Globus pallidus (tissue), 1 donor: ENCODE measurements around the gene EHMT2.
"Not testable (repeated sequence)": the region's sequence is repeated elsewhere in the genome, so short reads cannot be mapped to it uniquely, and the experiment has no call there.

Experiments used
- DNase-seq: peaks from one replicate; pipeline ENCODE4 v3.0.0-alpha.2; 2015; ENCODE audit warnings: low spot score

EHMT2 gene

DNA sequence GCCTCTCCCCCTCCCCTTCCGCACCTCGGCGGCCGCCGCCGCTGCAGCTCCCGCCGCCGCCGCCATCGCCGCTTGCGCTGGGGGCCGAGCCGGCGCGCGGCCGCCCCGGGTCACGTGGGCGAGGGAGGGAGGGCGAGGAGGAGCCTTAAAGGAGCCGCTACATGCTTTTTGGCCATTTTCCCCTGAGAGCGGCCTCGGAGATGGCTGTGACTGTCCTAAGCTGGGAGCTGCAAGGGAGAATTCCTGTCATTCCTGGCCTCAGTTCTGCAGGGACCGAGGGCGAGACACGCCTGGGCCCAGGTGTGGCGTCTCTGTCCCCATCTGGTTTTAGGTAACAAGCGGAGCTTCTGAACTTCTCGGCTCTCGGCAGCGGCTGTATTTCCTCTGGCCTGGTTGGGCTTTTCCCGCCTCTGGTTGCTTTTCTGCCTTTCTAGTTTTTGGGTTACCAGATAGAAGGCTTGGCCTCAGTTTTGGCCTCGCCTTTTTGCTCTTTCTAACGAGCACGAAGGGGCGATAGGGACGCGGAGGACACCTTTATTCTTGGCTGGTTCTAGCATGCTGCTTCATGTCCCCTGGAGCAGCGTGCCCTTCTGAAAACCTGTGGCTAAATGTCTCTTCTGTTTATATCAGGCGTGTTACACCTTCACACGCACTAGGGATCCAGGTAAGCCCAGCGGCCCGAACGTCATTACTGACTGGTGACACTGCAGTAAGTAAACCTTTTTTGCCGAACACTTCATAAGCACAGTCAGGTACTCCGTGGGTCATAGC lies at the start of gene EHMT2:
TSS of gene EHMT2 (minus strand) at position 87 of the 771 bp plus-strand sequence. CDS start at position 66, 21 bp downstream.
- DNase-seq, result peak; percentile 90

DNA sequence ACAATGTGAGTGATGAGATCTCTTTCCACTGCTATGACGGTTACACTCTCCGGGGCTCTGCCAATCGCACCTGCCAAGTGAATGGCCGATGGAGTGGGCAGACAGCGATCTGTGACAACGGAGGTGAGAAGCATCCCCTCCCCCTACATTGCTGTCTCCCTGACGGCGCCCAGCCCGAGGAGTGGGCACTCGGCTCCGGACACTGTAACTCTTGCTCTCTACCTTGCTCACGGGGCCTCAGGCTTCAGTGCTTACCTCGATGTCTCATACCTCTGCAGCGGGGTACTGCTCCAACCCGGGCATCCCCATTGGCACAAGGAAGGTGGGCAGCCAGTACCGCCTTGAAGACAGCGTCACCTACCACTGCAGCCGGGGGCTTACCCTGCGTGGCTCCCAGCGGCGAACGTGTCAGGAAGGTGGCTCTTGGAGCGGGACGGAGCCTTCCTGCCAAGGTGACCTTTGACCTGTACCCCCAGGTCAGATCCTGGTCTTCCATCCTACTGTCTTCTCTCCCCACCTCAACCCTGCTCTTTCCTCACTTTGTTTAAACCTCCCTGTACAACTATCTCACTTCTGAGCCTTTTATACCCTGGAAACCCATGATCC lies 49.7 kb upstream of the EHMT2 start:
- DNase-seq, result no peak

DNA sequence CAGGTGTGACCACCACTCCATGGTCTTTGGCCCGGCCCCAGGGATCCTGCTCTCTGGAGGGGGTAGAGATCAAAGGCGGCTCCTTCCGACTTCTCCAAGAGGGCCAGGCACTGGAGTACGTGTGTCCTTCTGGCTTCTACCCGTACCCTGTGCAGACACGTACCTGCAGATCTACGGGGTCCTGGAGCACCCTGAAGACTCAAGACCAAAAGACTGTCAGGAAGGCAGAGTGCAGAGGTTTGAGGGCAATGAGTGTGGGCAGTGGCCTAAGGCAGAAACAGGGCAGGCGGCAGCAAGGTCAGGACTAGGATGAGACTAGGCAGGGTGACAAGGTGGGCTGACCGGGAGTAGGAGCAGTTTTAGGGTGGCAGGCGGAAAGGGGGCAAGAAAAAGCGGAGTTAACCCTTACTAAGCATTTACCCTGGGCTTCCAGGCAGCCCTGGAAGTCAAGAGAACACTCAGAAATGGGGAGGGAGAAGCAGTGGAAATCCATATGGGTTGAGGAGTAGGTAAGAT lies 48.9 kb upstream of the EHMT2 start:
- no peak for DNase-seq

DNA sequence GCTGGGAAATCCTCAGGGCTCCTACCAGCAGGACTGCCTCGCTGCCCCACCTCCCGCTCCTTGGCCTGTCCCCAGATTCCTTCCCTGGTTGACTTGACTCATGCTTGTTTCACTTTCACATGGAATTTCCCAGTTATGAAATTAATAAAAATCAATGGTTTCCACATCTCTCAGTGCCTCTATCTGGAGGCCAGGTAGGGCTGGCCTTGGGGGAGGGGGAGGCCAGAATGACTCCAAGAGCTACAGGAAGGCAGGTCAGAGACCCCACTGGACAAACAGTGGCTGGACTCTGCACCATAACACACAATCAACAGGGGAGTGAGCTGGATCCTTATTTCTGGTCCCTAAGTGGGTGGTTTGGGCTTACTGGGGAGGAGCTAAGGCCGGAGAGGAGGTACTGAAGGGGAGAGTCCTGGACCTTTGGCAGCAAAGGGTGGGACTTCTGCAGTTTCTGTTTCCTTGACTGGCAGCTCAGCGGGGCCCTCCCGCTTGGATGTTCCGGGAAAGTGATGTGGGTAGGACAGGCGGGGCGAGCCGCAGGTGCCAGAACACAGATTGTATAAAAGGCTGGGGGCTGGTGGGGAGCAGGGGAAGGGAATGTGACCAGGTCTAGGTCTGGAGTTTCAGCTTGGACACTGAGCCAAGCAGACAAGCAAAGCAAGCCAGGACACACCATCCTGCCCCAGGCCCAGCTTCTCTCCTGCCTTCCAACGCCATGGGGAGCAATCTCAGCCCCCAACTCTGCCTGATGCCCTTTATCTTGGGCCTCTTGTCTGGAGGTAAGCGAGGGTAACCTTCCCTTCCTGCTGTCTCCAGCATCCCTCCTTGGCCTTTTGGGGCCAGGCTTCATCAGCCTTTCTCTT lies 48.2 kb upstream of the EHMT2 start, which contains the start of gene CFB:
TSS of gene CFB (plus strand) at position 589 of the 863 bp plus-strand sequence. CDS start at position 716, 127 bp downstream.
- DNase-seq, result no peak

DNA sequence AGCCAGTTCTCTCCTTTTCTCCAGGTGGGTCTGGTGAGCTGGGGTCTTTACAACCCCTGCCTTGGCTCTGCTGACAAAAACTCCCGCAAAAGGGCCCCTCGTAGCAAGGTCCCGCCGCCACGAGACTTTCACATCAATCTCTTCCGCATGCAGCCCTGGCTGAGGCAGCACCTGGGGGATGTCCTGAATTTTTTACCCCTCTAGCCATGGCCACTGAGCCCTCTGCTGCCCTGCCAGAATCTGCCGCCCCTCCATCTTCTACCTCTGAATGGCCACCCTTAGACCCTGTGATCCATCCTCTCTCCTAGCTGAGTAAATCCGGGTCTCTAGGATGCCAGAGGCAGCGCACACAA lies 47.6 kb upstream of the EHMT2 start:
- no peak for DNase-seq

DNA sequence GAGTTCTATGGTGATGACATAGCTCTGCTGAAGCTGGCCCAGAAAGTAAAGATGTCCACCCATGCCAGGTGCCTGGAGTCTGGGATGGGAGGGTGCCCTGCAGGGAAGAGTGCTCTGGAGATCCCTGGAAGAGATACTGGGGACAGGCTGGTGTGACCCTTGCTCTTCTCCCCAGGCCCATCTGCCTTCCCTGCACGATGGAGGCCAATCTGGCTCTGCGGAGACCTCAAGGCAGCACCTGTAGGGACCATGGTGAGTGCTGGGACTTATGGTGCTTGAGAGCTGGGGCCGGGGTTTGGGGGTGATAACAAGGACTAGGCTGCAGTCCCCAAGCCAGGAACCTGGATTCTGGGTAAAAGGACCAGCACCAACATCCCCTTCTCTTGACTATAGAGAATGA lies 46.2 kb upstream of the EHMT2 start:
- DNase-seq, result no peak

DNA sequence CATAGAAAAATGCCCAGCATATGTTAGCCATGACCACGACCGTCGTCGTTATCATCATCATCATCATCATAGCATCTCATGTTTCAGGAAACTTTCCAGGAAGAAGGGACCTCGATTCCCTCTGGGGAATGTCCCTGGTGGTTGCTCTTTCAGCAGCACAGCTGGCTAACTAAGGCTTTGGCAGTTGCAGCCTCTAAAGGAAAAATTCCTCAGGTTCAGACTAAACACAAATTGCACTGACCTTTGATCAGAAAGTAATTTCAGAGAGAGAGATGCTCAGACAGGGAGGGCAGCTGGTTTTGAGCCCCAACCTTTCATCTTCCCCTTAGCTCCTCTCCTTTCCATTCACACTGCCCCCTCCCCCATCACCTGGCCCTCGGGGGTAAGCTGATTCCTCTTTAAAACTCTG lies 42.8 kb upstream of the EHMT2 start:
- no peak for DNase-seq

DNA sequence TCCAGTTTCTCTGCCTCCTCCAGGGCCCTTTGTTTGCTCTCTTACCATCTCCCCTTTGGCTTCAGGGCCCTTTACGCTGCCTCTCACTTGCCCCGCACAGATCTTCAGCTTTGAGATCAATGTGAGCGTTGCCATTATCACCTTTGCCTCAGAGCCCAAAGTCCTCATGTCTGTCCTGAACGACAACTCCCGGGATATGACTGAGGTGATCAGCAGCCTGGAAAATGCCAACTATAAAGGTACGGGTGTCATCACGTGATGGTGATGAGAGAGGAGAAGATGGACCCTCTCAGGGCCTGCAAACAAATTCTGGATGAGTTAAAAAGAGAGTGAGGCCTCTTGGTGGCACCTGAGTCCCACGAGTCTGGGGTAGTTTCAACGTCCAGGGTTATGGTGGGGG lies 38.3 kb upstream of the EHMT2 start:
- no peak for DNase-seq

DNA sequence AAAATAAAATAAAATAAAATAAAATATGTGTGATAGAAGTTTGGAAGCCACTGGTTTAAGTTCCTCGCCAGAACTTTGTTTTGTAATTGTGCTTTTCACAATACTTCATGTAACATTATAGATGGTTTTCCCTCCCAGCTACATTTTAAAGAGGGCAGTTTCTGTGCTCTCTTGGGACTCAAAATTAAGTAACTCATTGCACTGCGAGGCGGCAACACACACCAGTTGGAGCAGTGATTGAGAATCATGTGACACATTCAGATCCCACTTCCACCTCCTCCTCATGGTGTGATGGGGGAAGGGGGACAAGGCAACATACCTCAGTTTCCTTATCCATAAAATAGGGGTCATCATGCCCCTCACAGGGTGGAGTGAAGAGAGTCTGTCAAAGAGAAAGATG lies 37.5 kb upstream of the EHMT2 start:
- no peak for DNase-seq

DNA sequence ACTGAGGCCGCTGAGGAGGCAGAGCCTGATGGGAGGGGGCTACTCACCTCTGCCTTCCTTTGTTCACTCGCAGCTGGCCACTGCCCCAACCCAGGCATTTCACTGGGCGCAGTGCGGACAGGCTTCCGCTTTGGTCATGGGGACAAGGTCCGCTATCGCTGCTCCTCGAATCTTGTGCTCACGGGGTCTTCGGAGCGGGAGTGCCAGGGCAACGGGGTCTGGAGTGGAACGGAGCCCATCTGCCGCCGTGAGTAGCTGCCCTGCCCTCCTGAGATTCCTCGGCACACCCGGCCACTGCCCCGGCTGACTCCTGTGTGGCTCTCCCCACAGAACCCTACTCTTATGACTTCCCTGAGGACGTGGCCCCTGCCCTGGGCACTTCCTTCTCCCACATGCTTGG lies 36.0 kb upstream of the EHMT2 start:
- no peak for DNase-seq

DNA sequence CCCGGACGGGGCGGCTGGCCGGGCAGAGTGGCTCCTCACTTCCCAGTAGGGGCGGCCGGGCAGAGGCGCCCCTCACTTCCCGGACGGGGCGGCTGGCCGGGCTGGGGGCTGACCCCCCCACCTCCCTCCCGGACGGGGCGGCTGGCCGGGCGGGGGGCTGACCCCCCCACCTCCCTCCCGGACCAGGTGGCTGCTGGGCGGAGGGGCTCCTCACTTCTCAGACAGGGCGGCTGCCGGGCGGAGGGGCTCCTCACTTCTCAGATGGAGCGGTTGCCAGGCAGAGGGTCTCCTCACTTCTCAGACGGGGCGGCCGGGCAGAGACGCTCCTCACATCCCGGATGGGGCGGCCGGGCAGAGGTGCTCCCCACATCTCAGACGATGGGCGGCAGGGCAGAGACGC lies 34.6 kb upstream of the EHMT2 start:
- DNase-seq, result not testable (repeated sequence)

DNA sequence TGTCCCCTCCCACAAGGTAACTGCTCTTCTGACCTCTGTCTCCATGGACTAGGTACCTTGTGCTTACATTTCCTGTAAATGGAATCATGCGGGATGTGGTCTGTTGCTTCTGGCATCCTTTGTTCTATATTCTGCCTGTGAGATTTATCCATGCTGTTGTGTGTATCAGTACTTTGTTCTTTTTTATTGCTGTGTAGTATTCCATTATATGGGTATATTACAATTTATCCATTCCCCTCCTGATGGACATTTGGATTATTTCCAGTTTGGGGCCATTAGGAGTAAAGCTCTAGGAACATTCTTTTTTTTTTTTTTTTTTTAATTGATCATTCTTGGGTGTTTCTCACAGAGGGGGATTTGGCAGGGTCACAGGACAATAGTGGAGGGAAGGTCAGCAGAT lies 33.5 kb upstream of the EHMT2 start:
- no peak for DNase-seq

DNA sequence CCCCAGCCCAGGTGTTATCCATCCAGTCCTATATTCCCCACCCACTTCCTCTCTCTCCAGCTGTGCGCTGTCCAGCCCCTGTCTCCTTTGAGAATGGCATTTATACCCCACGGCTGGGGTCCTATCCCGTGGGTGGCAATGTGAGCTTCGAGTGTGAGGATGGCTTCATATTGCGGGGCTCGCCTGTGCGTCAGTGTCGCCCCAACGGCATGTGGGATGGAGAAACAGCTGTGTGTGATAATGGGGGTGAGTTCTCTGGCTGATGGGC lies 31.1 kb upstream of the EHMT2 start:
- no peak for DNase-seq

DNA sequence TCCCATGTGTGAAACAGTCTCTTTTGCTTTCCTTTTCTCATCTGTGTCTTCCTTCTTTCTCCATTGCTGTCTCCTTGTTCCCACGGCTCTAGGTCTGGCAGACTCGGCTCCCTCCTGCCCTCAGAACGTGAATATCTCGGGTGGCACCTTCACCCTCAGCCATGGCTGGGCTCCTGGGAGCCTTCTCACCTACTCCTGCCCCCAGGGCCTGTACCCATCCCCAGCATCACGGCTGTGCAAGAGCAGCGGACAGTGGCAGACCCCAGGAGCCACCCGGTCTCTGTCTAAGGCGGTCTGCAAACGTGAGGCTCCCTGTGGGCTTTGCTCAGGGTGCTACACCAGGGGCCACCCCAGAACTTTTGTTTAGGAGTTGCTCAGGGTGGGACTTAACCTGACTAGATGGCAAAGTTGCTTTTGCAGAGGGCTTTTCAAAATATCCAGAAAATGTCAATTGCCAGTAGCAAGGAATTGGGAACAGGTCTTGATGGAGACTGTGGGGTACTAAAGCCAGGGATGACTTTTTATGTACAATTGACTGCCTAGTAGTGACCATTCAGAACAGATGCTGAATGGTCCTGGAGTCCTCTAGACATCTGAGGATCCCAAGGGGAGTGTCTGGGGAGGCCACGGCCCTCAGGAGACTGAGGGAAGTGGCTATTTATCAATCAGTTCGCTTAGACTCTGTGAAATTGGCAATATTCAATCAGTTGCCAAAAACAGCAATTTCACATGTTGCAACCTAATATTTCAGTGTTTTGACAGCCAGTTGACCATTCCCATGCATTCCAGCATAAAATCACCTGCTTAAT lies 30.6 kb upstream of the EHMT2 start:
- DNase-seq, result no peak

DNA sequence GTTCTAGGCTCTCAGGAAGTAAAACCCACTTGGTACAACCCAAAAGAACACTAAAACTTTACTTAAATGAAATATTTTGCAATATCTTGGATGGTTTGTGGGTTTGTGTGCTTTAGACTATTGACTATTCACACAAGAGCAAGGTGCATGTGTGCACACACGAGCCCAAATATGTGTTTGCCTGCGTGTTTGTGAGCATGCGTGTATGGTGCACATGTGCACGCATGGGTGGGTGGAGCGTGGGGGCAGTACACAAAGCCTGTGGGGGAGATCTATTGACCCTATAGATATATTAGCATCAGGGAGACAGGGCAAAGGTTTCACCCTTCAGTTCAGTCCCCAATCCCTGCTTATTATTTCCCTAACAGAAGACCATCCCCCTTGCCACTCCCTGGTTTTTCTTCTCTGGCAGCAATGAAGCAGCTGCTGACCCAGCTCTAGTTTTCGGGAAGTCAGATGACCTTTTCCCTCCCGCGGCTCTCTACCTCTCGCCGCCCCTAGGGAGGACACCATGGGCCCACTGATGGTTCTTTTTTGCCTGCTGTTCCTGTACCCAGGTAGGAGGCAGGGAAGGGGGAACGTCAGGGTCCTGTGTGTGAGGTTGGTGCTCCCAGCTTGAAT lies 29.9 kb upstream of the EHMT2 start, which contains the start of gene C2:
TSS of gene C2 (plus strand) at position 476 of the 621 bp plus-strand sequence. CDS start at position 512, 36 bp downstream.
- DNase-seq, result no peak

DNA sequence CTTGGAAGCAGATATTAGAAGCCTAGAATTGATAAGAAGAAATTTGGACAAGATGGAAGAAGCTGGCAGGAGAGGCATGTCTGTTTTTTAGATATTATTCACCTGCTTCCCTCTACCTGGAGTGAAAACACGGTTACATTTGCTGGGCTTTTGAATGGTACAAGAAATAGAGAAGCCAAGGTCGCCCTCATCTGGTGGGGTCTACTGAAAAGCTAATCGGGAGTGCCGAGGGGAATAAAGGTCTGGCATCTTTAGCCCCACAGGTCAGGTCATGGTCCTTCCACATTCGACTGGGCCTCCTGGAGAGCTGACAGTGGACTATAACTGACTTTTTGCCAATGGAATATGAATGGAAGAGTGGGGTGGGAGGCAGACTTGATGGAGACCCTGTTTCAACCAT lies 25.4 kb upstream of the EHMT2 start:
- no peak for DNase-seq

DNA sequence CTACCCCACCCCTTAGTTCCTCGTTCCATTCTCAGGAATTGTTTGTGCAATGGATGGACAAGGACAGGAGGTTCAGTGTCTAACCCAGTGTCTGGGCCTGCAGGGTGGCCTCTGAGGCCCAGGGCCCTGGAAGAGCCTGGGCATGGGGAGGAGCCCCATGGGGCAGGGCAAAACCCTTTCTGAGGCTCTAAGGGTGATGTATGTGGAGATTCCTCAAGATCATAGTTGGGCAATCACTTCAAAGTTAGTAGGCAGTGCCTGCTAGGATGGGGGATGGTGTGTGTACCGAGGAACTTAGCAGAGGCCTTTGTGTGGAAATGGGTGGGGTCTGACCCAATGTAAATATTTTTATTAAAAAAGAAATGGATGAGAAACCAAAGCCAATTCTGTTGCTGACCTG lies 23.3 kb upstream of the EHMT2 start:
- no peak for DNase-seq

DNA sequence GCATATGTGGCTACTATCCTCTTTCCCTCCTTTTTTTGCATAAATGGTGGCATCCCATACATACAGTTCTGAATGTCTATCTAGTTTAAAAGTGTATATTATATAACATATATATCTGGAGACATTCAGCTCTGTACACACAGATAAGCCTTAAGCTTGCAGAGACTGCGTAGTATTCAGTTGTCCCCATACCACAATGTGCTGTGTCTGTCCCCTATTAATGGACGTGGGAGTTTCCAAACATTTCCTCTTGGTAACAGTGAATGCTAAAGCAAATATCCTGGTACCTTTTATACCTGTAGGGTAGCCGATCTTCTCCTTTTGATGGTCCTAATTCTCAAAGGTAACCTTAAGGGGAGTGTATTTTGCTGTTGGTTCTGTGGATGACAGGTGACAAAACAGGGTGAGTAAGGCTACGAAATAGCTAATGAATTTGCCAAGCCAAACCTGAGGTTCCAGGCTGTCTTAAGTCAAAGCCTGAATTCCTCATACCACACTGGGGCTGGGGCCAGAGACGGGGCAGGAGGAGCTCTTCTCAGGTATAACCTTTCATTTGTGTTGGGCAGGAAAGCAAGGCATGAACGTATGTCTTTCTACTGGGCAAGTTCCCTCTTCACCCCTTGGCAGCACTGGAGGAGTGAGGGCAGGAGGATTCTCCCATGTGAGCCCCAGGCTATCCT lies 22.3 kb upstream of the EHMT2 start:
- no peak for DNase-seq

DNA sequence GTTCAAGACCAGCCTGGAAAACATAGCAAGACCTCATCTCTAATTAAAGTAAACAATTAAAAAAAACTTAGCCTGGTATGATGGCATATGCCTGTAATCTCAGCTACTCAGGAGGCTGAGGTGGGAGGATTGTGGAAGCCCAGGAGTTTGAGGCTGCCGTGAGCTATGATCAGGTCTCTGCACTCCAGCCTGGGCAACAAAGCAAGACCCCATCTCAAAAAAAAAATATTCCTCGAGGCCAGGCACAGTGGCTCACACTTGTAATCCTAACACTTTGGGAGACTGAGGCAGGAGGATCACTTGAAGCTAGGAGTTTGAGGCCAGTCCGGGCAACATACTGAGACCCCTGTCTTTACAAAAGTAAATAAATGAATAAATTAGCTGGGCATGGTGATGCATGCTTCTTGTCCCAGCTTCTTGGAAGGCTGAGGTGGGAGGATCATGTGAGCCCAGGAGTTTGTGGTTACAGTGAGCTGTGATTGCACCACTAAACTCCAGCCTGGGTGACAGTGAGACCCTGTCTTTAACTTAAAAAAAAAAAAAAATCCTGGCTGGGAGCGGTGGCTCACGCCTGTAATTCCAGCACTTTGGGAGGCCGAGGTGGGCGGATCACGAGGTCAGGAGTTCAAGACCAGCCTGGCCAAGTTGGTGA lies 20.7 kb upstream of the EHMT2 start:
- DNase-seq, result no peak

DNA sequence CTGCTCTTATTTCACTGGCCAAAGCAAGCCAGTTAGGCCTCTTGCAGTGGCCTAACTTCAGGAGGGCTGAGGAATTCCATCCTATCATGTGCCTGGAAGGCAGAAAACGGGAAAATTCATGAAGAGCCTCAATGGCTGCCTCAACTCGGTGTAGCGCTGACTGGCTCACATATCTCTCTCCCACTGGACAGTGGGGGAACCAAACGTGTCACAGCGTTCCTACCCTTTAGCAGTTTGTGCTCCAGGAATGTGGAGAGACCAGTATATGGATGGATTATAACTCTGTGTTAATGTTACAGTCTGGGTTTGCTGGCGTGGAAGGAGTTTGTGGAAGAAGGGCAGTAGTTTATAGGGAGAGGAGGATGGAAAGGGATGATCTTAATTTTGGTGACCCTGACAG lies 18.3 kb upstream of the EHMT2 start:
- DNase-seq, result no peak
